HepG2 (cell line): ENCODE data around the gene RAD18. TPM values are rescaled to one million over a fixed set of nuclear protein-coding genes. Genes with fewer than 3 reads are reported as not detected.

Experiments used
- ETV5 ChIP-seq: IDR thresholded peaks from 2 replicates; pipeline ENCODE4 v1.6.1; 2018; ENCODE audit warnings: missing biosample characterization, missing genetic modification reagents, inconsistent platforms, borderline replicate concordance
- FOXP1 ChIP-seq, 2 experiments: fragments of 450-650 bp in 1 of 2; IDR thresholded peaks; 2 replicates each; pipeline ENCODE4 v1.6.1; 2017 to 2018; ENCODE audit warnings: antibody characterized with exemption in 1 of 2
- GATA4 ChIP-seq: sonication (generic); IDR thresholded peaks from 2 replicates; pipeline ENCODE4 v1.6.1; 2016; ENCODE audit warnings: antibody characterized with exemption, low read depth, borderline replicate concordance
- GATAD2A ChIP-seq: IDR thresholded peaks from 2 replicates; pipeline ENCODE4 v1.6.1; 2016
- MLLT10 ChIP-seq: sonication (generic); formaldehyde crosslinking; IDR thresholded peaks from 2 replicates; pipeline ENCODE4 v1.4.0; 2020; ENCODE audit warnings: missing genetic modification reagents
- PATZ1 ChIP-seq: sonication (generic); formaldehyde crosslinking; IDR thresholded peaks from 2 replicates; pipeline ENCODE4 v1.4.0; 2020; ENCODE audit warnings: missing genetic modification reagents
- REST ChIP-seq, 2 experiments: IDR thresholded peaks; 2 replicates each; pipeline ENCODE4 v1.6.1; 2011 to 2012; ENCODE audit warnings: low read length in 2 of 2, borderline replicate concordance in 1 of 2, low read depth in 1 of 2, mild to moderate bottlenecking in 1 of 2, moderate library complexity in 1 of 2
- ZNF609 ChIP-seq: sonication (generic); formaldehyde crosslinking; IDR thresholded peaks from 2 replicates; pipeline ENCODE4 v1.4.0; 2020; ENCODE audit warnings: mild to moderate bottlenecking, missing genetic modification reagents, borderline replicate concordance
- ZNF629 ChIP-seq: sonication (generic); formaldehyde crosslinking; conservative IDR thresholded peaks from 2 replicates; pipeline ENCODE4 v1.5.0; 2020; ENCODE audit warnings: missing genetic modification reagents
- ZNF660 ChIP-seq: sonication (generic); formaldehyde crosslinking; IDR thresholded peaks from 2 replicates; pipeline ENCODE4 v1.5.1; 2020; ENCODE audit warnings: mild to moderate bottlenecking, low read depth, missing genetic modification reagents, borderline replicate concordance
- polyA plus RNA-seq, 8 experiments: library from polyadenylated mRNA; depleted of rRNA in 3 of 8; stranded (reverse) in 7 of 8; unstranded in 1 of 8; fragments of >200 nt; fragmentation: Illumina TruSeq in 4 of 8; extraction: Trizol in 4 of 8; gene quantifications; 2 replicates each; pipeline versions ENCODE4 v1.2.1 to v1.2.3, GENCODE V29; 2011 to 2016; ENCODE audit warnings: low read depth in 4 of 8, missing spikeins in 1 of 8, mixed read lengths in 1 of 8; ENCODE audit not compliant: insufficient read depth in 1 of 8
- total RNA-seq, 5 experiments: library from RNA; depleted of rRNA; stranded (reverse); fragments of >200 nt; fragmentation: Illumina TruSeq; extraction: Trizol; gene quantifications; 2 replicates each; pipeline ENCODE4 v1.2.3, GENCODE V29; 2016; ENCODE audit warnings: low read depth in 1 of 5

The RAD18 gene
- total and polyA plus RNA-seq, 2 of the 13 experiments (the other 11 are each of a cell fraction or from before 2014, with no cell fraction given): 5.9 to 20.7 TPM

- TF ChIP-seq ZNF609 (CRISPR knock-in tag) (peak; percentile 74), GATA4 (peak; percentile 40; the same call in 1 of the 2 replicates), MLLT10 (no peak), REST (IDR thresholded peaks at IDR 0.05; ENCODE audit: borderline replicate concordance in 1 of 2, low read depth in 1 of 2, low read length in 2 of 2) (peak in 1 of 2 experiments; percentile 67; a peak in 2 of 4 replicates), ZNF629 (CRISPR knock-in tag) (peak; percentile 26; the same call in 1 of the 2 replicates), PATZ1 (0 out of 2 replicates have a peak, but pooled peaks have one; percentile 21), FOXP1 (IDR thresholded peaks at IDR 0.05) (no peak), FOXP1 (CRISPR knock-in tag; IDR thresholded peaks at IDR 0.05) (peak; percentile 67), ZNF660 (no peak), GATAD2A (CRISPR knock-in tag) (peak; percentile 71), ETV5 (peak; percentile 82; the same call in 1 of the 2 replicates)
Measured at GRCh38 chr3:8964436-8965370, 1.4 kb upstream of the RAD18 start (continued).
